DLD1 (cell line): ENCODE data around the gene TIGAR.

ENCODE experiments used
- in situ Hi-C: cut with HindIII; loops from 2 replicates; pipeline ENCODE4 v1.10.0; 2017; ENCODE audit warnings: low sequenced_read_pairs

Gene TIGAR

GRCh38 chr12:4282892-4283511 is 38.0 kb upstream of the TIGAR start:
- in situ Hi-C loops, result no loop called here

DNA sequence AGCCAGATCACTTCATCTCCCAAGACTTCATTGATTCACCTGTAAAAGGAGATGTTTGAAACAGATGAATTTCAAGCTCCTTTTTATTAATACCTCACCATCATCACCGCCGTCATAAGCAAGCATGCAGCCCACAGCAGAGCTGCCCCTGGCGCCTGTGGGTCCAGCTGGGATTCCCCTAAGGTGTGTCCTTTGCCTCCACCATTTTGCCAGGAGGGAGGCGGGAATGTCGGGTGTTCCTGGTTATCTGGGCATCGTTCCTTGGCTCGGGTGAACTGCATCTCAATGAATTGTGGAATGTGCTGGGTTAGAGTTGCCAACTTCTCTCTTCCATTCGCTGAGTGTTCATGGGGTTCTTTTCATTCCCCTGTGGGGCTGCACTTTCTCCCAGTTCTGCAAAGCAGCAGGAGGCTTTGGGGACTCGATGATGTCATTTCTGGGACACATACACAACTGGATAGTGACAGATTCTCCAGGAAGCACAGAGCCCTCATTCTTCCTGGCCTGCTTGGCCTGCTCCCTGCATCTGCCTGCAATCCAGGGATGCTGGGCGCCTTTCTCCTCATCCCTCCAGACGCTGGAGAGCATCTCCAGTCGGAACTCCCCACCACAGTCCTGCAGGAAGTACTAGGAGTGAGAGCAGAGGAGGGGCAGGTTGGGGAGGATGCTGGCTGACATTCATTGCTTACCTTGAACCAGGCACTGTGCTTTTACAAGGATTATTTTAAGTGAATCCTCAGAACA is 37.3 kb upstream of the TIGAR start:
- in situ Hi-C loops, result no loop called here

DNA sequence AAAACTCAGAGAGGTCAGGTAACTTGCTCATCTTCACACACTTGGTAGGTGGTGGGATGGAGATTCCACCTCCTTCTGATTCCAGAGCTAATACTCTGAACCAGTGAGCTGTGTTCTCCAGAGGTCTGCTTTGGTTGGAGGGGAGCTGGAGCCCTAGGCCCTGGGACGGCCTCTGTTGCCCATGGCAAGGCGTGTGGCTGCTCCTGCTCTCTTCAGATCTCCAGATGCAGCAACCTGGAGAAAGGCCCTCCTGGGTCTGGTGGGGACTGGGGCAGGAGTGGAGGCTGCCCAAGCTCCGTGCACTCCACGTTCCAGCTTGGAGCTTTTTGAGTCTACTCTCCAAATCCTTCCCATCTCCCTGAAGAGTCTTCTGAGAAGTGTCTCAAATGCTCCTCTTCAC is 36.7 kb upstream of the TIGAR start:
- in situ Hi-C loops, result no loop called here

DNA sequence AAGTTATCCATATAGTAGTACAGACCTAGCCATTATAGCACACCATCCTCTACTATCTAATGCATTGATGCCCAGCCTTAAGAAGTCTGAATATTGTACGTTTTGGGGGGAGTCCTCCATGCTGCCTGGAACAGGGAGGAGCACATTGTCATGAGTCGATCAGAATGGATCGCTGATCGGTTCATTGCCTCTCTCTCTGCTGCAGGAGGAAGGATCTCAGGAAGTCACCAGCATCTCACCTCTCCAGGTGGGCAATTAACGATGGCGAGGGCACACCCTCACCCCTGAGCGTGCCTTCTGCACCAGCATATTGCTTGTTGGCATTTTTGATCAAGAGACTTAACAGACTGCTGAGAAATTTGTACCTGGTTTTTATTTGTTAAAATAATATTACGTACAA is 35.9 kb upstream of the TIGAR start:
- in situ Hi-C loops, result no loop called here

GRCh38 chr12:4286228-4286627 is 34.8 kb upstream of the TIGAR start:
- in situ Hi-C loops, result no loop called here

DNA sequence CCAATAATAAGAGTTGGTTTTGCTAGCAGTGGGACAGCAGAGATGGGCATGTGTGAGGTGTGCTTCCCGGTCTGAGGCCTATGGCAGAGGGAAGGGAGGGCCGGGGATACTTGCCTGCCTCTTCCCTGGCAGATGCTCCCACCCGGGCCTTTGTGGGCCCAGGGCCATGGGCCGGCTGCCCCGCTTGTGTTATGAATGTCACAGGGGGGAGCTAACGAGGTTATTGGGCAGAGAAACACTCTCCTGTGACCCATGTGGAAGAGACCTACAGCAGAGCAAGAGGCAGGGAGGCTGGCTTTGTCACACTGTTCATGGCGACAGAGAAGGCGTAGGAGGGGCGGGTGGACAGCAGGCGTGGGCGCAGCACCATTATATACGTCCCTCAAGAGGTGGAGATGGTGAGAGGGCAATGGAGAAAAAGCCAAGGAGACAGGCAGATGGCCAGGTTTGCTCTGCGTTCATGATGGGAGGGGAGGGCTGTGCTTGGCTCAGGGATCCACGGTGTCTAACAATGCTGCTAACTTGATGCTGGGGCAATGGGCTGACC is 34.2 kb upstream of the TIGAR start:
- in situ Hi-C loops, result no loop called here

GRCh38 chr12:4287325-4288211 is 33.4 kb upstream of the TIGAR start:
- in situ Hi-C loops, result no loop called here

DNA sequence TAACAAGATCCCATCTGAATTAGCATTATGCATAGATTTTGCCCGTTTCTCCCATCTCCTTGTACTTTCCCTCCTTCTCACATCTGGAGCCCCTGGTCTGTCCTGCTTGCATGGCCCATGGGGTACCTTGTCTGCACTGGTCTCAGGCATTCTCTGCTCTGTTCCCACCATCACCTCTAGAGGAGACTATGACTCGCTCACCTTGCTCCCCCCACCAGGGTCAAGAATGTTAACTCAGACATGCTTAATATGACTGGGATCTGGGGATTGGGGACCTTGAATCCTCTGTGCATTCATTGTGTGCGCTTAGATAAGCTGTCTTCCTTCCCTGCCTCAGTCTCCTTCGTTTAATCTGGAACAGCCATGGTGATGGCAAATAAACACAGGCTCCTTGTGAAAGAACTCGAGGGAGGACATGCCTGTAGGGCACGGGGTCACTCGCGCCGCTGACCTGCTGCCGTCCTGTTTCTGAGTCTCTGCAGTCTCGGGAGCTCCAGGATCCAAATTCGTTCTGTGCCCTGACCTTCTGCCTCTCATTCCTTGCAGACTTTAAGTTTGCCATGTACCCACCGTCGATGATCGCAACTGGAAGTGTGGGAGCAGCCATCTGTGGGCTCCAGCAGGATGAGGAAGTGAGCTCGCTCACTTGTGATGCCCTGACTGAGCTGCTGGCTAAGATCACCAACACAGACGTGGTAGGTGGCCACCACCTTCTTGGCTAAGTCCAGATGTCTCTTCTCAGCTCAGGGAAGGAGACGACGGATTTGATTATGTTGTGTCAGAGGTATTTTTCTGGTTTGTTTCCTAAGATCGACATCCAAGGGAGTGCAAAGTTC is 32.5 kb upstream of the TIGAR start:
- in situ Hi-C loops, result no loop called here

DNA sequence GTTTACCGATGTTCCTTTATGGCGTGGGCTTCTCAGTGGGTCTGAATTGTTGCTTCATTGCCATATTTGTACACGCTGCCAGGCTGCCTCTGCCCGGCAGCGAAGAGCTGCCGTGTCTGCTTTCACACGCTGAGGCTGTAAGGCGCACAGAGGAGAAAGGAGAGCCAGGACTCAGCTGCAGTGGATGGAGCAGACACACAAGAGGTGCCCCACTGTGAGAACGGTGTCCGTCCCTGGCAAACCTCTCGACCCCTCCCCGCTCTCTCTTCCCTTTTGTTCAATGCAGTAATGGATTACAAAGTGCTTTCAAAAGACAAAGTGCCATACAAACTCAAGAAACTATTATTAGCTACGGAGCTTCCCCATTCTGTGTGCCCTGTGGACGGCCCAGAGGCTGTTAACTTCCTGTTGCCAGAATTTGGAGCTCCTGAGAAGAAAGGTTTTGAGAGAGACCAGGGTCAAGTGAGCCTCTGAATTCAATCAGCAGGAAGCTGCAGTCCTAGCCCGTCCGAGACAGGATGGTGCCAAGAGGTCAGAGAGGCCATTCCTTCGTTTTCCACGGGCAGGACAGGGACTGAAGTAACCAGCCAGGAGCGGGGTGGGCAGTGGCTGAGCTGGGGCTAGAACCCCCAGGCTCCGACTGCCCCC is 31.7 kb upstream of the TIGAR start:
- in situ Hi-C loops, result no loop called here

- in situ Hi-C loops, result no loop called here
Observed at GRCh38 chr12:4289998-4290790, 30.8 kb upstream of the TIGAR start.

GRCh38 chr12:4292341-4293073 is 28.5 kb upstream of the TIGAR start:
- in situ Hi-C loops, result no loop called here

DNA sequence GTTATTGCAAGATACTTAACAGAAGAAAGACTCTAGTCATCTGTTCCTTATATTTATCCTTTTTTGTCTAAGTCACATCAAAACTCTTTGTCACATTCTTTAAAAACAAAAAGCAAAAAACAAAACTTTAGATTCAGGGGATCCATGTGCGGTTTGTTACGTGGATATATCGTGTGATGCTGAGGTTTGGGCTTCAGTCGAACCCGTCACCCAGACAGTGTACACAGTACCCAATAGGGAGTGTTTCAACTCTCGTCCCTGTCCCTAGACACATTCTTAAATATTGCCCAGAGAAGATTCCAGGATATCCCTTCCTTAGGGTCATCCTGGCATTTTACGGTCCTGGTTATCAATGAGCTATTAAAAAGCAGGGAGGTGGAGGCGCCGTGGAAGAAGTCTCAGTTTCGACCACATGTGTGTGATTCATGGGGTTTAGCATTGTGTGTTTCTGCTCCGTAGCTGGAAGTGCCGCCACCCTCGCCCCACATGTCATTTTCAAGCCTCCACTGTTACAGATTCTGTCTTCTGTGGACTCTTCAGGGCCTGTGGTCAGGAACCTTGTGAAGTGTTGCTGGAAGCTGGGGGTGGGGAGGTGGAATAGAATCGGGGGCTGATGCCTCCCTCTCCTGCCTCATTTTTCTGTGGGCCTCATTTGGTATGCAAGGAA is 27.6 kb upstream of the TIGAR start:
- in situ Hi-C loops, result no loop called here

- in situ Hi-C loops, result no loop called here
Observed at GRCh38 chr12:4293966-4294505, 27.0 kb upstream of the TIGAR start.

- in situ Hi-C loops, result no loop called here
Observed at GRCh38 chr12:4296751-4297150, 24.3 kb upstream of the TIGAR start.

DNA sequence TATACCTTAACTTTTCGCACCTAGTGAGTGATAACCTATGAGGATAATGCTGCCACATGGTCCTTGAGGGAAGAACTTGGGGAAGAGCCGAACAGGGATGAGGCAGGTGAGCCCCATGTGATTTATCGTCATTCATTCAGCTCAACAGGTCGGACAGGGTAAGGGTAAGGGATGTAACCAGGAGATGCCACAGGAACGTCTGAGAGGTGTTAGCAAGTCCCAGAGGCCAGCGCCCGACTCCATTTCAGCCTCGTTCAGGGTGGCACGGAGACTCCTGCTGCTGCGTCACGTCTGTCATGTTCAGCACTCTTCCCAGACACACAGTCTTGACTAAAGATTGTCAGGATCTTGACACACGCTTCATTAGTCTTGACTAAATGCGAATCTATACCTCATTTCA is 23.4 kb upstream of the TIGAR start:
- in situ Hi-C loops, result no loop called here

DNA sequence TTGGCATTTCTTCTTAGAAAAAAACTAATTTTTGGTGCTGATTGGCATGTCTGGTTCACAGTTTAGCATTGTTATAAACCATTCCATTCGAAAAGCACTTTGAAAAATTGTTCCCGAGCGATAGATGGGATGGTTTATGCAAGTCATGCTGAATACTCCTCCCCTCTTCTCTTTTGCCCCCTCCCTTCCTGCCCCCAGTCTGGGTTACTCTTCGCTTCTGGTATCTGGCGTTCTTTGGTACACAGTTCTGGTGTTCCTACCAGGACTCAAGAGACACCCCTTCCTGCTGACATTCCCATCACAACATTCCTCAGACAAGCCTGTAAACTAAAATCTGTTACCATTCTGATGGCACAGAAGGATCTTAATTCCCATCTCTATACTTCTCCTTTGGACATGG is 20.1 kb upstream of the TIGAR start:
- in situ Hi-C loops, result no loop called here

DNA sequence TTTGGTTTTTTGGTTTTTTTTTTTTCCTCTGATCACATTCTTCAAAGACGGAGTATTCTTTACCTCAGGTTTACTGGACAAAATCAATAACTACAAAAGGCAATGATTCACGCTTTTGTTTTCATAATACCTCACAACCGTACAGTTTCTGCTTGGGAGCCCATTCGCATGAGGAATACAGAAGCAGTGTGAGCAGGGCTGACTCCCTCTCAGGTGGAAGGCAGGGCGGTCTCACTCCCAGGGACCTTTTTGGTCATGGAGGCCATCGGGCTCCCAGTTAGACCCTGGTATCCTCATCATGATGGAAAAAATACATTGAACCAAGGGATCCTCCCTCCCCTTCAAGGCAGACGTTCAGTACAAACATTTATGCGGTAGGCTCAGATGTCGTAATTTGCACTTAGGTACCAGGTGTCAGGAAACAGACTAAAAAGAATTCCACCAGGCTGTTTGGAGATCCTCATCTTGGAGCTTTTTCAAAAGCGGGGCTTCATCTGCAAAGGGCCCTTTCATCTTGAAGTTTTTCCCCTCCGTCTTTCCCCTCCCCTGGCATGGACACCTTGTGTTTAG is 19.0 kb upstream of the TIGAR start:
- in situ Hi-C loops, result no loop called here

- in situ Hi-C loops, result no loop called here
Observed at GRCh38 chr12:4302881-4303280, 18.1 kb upstream of the TIGAR start.
